Epithelial cell of esophagus (primary cell): ENCODE results near the gene TSGA10IP.

ENCODE experiments used
- DNase-seq: peaks from one replicate; pipeline ENCODE4 v3.0.0; 2010; ENCODE audit warnings: low read depth
- H3K4me3 ChIP-seq: 2 replicates; pipeline ENCODE4 v1.5.1; 2011; ENCODE audit warnings: mild to moderate bottlenecking, low read length, control low read depth
- TF ChIP-seq, protein P1 (sequence below): IDR thresholded peaks from 2 replicates; pipeline ENCODE4 v1.5.1; 2011; ENCODE audit warnings: low read depth, mild to moderate bottlenecking, low read length, control low read depth, inconsistent platforms; ENCODE audit not compliant: insufficient read depth; ENCODE audit errors: missing control alignments

The TSGA10IP gene

GRCh38 chr11:65917434-65918210 lies 27.7 kb upstream of the TSGA10IP start:
- peak overlapping the region; percentile 85 for H3K4me3 ChIP-seq
- DNase-seq = no peak
- TF ChIP-seq, protein P1, sequence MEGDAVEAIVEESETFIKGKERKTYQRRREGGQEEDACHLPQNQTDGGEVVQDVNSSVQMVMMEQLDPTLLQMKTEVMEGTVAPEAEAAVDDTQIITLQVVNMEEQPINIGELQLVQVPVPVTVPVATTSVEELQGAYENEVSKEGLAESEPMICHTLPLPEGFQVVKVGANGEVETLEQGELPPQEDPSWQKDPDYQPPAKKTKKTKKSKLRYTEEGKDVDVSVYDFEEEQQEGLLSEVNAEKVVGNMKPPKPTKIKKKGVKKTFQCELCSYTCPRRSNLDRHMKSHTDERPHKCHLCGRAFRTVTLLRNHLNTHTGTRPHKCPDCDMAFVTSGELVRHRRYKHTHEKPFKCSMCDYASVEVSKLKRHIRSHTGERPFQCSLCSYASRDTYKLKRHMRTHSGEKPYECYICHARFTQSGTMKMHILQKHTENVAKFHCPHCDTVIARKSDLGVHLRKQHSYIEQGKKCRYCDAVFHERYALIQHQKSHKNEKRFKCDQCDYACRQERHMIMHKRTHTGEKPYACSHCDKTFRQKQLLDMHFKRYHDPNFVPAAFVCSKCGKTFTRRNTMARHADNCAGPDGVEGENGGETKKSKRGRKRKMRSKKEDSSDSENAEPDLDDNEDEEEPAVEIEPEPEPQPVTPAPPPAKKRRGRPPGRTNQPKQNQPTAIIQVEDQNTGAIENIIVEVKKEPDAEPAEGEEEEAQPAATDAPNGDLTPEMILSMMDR = no peak

DNA sequence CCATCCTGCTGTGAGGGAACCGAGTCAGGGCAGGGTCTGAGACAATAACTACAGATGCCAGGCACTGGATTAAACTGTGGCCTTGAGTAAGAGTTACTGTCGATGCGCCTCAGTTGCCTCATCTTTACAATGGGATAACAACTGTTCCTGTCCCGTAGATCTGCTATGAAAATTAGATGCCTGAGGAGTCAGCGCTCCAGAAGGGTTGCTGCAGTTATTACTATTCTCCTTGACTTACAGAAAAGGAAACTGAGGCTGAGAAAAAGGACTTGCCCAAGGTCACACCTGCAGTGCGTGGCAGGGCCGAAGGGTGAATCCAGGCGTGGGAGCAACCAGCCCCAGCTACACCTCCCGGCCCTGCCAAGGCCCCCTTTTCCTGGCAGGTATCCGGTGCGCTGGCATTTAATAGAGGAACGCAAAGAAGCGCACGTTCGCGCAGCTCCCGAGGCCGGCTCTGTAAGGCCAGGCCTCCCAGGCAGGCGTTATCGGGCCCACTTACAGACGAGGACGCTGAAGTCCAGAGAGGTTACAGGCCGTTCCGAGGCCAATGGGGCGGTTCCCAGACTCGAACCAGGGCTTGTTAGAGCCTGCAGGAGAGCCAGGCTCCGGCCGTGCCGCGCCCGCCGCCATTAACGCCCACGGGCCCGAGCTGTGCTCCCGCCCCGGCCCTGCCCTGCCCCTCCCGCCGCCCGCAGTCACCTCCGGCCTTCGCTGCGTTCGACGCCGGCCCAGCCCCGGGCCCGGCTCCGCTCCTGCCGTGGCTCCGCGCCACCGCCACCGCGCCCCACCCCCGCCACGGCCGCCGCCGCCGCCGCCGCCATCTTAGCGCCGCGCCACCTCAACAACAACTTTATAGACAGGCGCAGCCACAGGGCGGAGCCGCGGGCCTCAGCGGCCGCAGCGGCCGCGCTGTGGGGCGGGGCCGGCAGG lies 26.8 kb upstream of the TSGA10IP start, which contains the start of gene C11orf68:
Gene C11orf68, minus strand, starts transcription at position 852 of the 930 bp plus-strand sequence. Its CDS starts 31 bp downstream, at position 821.
- DNase-seq = peak; percentile 60
- TF ChIP-seq, protein P1 = no peak
- H3K4me3 ChIP-seq = peak within 1 kb of the TSS; percentile 85

GRCh38 chr11:65919141-65919572 lies 26.1 kb upstream of the TSGA10IP start, which contains the start of gene DRAP1:
DRAP1 (plus strand) TSS chr11:65919426; CDS start chr11:65919502, 76 bp downstream.
- TF ChIP-seq, protein P1 = no peak
- H3K4me3 ChIP-seq = peak within 1 kb of the TSS; percentile 85
- peak; percentile 99 for DNase-seq

DNA sequence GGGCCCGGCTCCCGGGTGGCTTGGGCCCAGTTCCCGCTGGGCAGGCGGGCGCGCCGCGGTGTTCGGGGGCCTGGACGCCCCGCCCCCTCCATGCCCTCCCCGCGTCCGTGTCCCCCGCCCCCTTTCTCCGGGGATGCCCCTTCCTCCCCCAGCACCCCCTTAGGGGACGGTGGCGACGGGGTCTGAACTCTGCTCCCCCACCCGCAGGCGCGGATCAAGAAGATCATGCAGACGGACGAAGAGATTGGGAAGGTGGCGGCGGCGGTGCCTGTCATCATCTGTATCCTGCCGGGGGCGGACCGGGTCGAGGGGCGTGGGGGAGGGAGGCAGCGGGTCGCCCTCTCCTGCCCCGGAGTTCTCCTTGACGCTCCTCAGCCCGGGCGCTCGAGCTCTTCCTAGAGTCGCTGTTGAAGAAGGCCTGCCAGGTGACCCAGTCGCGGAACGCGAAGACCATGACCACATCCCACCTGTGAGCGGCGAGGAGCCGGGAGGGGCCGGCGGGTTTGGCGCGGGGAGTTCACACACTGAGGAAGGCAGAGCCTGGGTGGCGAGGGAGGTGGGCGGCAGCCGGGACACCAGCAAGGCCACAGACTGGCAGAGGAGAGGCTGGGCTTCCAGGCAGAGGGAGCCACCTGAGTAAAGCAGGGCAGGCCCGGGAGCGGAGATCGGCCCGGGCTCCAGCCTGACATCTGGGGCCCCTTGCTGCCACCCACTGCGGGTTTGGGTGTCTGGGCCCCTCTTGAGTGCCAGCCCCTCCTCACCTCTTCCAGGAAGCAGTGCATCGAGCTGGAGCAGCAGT lies 25.5 kb upstream of the TSGA10IP start:
- H3K4me3 ChIP-seq = peak overlapping the region; percentile 62
- TF ChIP-seq, protein P1 = no peak
- no peak for DNase-seq

GRCh38 chr11:65920372-65920802 lies 24.9 kb upstream of the TSGA10IP start:
- TF ChIP-seq, protein P1 = no peak
- no peak for DNase-seq
- peak overlapping the region; percentile 62 for H3K4me3 ChIP-seq

DNA sequence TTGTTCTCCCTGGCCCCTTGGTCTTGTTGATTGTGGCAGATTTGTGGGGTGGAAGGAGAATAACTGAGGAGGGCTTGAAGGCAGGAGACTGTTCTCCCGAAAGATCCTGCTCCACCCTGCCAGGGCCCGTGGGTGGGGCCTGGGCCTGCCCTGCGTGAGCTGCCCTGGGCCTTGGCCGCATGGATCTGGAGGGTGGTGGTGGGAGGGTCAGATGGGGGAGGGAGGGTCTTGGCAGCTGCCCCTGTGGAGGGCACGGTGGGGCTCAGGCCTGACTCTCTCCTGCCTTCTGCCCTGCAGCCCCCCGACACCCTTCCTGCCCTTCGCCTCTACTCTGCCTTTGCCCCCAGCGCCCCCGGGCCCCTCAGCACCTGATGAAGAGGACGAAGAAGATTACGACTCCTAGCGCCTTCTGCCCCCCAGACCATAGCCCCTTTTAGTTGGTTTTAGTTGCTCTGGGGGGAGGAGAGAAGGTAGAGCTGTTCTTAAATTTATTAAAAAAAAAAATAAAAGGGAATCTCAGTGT lies 24.2 kb upstream of the TSGA10IP start:
- TF ChIP-seq, protein P1 = no peak
- H3K4me3 ChIP-seq = peak overlapping the region; percentile 62
- no peak for DNase-seq
